ENCODE measurements around the gene SAE1. TPM values are rescaled to one million over a fixed set of nuclear protein-coding genes. Genes with fewer than 3 reads are reported as not detected.
"Not testable (repeated sequence)": the region's sequence is repeated elsewhere in the genome, so short reads cannot be mapped to it uniquely, and the experiment has no call there.

The SAE1 gene
- total RNA-seq = 96.2 TPM

DNA sequence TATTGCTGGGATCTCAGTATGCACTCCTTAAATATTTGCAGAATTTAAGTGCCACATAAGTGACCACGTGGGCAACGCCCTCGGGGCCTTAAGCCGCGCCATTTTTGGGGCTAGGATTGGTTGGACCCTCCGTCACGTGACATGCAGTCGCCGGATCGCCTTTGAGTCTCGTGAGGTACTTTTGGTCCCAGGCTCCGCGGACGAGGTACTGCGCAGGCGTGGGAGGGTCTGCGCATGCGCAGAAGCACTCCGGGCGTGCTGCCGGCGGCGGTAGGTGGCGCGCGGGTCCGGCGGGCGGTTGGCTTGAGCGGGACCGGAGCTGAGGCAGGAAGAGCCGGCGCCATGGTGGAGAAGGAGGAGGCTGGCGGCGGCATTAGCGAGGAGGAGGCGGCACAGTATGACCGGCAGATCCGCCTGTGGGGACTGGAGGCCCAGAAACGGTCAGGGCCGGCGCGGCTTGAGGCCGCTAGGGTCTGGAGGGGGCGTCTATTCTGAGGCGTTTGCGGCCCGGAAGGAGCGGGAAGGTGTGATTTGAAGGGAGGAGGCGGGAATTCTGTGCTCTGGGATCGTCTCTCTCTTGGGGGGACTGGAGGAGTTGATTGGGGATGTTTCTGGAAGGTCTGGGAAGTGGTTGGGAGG, at the start of gene SAE1:
TSS of gene SAE1 (plus strand) at position 247 of the 639 bp plus-strand sequence. CDS start at position 343, 96 bp downstream.
- no peak for FAIRE-seq
- DNase-seq (ENCODE audit: low spot score in 2 of 2) = peak; percentile 87 to 96

DNA sequence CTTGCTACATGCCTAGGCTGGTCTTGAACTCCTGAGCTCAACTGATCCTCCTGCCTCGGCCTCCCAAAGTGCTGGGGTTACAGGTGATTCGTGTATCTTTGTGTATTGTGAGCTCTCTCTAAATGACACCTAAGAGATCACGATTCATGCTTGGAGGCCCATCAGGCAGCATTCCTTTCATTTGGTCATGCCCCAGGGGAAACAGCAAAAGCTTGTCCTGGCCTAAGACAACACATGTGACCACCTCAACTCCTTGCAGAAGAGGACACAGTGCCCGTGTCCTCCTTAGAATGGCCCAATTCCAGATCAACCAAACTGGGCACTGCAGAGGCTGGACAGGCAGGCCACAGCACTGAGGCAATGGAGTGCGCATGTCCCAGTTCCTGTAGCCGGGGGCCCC, 49.5 kb upstream of the SAE1 start:
- no peak for DNase-seq (ENCODE audit: low spot score in 2 of 2)
- FAIRE-seq = no peak

DNA sequence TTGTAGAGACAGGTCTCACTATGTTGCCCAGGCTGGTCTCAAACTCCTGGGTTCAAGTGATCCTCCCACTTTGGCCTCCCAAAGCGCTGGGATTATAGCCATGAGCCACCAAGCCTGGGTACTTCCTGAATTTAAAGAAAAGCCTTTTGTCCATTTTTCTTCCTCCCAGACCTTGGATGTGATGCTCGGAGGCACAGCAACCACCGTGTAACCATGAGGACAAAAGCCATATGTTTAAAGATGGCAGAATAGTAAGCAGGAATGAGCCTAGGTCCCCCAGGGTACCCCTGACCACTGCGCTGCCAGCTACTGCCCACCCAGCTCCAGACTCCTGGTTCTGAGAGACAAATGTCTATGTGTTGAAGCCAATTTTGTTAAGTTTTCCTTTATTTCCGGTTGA, 48.1 kb upstream of the SAE1 start:
- no peak for DNase-seq (ENCODE audit: low spot score in 2 of 2)
- no peak for FAIRE-seq

DNA sequence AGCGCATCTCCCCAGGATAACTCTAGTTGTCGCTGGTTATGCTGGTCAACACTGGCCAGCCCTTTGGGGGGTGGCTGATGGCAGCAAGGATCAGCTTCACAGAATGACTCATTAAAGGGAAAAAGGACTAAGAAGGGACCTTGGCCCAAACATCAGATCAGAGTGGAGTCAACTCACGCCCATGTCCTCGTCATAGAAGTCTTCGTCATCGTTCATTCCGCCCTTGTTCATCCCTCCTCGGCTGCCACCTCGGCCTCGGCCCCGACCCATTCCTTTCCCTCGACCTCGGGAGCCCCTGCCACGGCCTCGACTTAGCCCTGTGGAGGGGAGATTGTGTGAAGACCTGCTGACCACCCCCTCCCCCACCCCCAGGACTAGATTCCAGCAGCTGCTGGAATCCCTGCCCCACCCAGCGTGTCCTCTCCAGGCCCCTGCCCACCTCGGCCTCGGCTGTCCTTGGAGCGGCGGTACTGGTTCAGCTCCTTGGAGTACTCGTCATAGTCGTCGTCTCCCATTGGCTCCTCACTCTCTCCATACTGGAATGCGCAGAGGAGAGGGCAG, 45.7 kb upstream of the SAE1 start:
- DNase-seq (ENCODE audit: low spot score in 2 of 2) (no peak), FAIRE-seq (no peak)

DNA sequence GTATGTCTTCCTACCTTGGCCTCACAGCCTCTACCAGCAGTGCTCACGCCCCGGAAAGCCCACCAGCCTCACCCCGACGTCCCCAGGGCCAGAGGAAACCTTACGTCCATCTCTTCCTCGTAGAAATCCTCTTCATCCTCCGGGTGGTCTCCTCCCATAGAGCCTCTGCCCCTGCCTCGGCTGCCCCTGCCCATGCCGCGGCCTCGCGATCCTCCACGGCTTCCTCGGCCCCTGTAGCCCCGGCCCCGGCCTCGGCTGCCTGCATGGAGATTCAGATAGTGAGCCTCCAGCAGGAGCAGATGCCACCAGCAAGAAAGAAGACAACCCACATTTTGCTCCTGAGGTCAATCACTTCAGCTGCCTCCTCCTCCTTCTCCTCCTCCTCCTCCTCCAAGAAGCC, 44.4 kb upstream of the SAE1 start:
- FAIRE-seq = no peak
- no peak for DNase-seq (ENCODE audit: low spot score in 2 of 2)

DNA sequence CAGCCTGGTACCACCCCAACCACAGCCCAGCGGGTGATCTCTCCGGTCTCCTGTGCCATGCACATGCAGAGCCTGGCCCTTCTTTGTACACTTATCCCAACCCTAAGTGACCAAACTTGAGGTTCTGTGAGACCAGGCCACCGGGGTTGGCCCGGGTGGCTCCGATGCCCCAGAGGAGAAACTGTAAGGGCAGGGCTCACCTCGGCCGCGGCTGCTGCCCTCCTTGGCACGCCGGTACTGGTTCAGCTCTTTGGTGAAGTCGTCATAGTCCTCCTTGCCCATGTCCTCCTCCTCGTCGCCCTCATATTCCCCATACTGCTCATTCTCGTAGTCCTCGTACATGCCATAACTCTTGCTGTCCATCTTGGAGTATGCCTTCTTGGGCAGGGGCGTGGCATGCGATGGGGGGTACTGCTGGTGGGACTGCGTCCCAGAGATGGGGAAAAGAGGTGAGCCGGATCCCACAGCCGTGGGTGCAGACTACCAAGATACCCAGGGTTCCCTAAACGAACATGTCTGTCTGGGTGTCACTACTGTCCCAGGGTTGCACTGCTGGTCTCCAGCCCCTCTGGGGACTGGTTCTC, 40.8 kb upstream of the SAE1 start:
- FAIRE-seq (no peak), DNase-seq (ENCODE audit: low spot score in 2 of 2) (no peak)

DNA sequence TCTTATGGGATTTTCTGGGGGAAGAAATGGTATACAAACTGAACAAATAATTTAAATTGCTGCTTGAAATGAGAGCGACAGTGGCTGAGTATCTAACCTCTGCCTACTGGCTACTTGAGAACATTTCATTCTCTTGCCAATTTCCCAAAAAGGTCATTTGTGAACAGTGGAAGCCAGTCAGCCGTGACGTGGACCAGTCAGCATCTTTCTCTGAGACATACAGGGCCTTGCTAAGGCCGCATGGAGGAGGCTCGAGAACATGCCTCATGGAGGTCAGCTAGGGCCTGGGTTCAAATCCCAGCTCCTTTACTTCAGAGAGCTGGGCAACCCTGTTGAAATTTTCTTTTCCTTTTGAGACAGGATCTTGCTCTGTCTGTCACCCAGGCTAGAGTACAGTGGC, 37.4 kb upstream of the SAE1 start:
- DNase-seq (ENCODE audit: low spot score in 2 of 2) (no peak), FAIRE-seq (no peak)

DNA sequence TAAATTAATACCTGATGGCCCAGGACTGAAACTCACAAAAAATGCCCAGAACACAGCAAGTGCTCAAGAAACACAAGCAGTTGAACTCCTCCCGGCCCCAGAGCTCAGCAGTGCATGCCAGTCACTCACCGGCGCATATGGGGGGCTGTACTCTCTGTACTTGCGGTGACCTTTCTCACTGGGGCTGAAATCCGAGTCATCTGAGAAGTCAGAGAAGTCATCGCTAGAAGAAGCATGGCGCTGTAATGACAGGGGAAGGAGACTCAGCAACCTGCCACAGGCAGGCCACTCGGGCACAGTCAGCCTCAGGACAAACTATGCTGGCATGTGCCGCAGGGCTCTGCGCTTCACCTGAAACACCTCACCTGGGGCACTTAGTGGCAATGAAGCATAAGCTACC, 36.8 kb upstream of the SAE1 start:
- no peak for DNase-seq (ENCODE audit: low spot score in 2 of 2)
- FAIRE-seq = no peak

DNA sequence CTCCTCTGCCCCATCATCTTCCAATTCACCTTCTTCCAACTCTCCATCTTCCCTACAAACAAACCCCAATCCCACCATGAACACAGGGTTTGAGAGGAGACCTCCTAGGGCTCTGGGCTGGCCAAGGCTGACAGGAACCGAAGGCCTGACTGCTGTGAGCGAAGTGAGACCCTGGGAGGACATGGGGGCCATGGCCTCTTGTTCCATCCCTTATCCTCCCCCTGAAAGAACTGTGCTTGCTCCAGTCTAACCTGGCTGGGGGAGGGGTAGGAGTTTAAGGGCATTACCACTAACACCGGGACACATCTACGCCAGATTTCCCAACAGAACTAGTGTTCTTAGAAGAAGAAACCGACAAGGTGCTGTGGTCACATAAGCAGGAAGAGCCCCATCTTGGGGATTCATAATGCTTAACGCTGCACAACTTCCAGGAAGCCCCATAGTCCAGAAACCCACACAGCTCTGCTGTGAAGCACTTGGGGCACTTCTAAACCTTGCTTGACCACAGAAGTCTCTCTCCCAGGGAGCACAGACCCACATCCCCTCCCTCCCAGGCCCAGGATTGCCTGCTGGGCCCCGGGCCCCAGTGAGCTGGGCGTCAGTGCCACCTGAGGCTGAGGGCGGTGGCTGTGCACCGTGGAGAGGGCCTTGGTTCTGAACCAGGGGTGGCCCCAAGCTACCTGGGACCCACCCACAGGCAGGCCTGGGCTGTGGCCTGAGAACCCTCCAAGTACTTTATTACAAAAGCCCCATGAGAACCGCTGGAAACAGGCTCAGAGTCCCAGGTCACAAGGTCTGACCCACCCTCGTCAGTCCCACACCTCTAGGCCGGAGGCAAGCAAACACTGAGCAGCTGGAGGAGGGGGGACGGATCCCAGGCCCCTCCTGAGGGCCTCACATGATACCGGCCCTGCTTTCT, 35.8 kb upstream of the SAE1 start:
- no peak for DNase-seq (ENCODE audit: low spot score in 2 of 2)

DNA sequence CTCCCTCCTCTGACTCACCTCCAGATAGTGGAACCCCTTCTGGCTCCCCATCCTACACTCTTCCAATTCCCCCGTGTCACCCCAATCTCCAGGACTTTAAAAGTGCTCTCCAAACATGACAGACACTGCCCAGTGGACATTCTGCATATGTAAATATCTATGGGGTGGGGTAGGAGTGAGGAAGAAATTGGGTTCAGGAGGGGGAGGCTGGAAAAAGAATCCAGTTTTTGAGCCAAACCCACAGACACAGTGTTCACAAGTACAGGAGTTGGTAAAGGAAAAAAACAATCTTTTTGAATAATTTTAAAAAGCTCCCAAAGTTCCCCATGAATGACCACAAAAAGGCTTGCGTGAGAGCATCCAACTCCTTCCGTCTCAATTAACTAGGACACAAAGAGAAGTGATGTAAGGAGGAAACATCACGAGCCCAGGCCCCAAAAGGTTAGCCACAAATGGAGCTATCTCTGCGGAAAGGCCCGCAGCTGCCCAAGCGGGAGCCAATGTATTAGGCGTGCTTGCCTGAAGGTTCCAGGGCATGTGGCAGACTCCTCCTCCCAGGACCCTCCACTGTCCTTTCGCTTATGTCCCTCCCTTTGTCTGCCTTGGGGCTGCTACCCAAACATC, 35.0 kb upstream of the SAE1 start:
- DNase-seq (ENCODE audit: low spot score in 2 of 2) (no peak), FAIRE-seq (no peak)

More for the DNA sequence above, 35.8 kb upstream of the SAE1 start:
- FAIRE-seq = no peak

DNA sequence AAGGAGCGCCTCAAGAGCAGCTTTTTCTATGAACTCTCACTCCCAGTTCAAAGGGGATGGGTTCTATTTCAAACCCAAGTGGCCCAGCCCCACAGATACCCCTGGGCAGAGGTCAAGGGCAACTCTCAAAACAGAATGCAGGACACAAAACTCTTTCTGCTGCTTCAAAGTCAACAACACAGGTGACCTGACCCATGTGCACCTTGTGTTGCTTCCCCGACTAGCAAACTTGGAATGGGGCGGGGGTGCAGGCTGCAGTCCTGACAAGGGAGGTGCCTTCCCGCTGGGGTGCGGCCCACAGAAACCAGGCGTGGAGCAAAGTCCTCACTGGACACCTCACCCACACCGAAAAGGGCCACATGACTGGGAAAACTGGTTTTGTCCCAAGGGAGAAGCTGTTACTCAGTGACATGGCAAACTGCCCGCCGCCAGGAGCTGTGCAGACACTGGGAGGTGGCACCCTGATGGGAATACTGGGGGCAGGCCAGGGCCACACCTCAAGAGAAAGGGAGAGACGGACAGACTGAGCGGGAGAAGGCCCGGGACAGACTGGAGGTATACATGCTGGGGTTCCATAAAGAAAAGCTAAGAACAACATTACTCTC, 34.4 kb upstream of the SAE1 start:
- FAIRE-seq = no peak
- no peak for DNase-seq (ENCODE audit: low spot score in 2 of 2)

DNA sequence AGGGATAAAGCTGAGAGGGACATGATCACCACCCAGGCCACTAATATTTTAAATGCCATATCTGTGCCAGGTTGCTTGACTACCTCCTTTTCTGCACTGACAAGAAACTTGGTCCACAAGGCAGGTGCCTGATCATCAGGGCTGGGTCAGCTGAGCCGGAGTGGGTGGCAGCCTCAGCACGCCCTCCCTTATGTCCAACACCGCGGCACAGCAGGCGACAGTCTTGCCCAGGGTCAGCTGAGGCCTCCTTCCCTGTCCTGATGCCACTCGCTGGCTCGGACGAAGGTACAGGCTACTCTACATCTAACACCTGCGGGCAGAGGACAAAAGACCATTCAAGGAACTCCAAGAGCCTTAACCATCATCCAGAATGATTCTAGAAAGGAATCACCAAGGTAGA, 33.9 kb upstream of the SAE1 start:
- FAIRE-seq (no peak), DNase-seq (ENCODE audit: low spot score in 2 of 2) (no peak)

DNA sequence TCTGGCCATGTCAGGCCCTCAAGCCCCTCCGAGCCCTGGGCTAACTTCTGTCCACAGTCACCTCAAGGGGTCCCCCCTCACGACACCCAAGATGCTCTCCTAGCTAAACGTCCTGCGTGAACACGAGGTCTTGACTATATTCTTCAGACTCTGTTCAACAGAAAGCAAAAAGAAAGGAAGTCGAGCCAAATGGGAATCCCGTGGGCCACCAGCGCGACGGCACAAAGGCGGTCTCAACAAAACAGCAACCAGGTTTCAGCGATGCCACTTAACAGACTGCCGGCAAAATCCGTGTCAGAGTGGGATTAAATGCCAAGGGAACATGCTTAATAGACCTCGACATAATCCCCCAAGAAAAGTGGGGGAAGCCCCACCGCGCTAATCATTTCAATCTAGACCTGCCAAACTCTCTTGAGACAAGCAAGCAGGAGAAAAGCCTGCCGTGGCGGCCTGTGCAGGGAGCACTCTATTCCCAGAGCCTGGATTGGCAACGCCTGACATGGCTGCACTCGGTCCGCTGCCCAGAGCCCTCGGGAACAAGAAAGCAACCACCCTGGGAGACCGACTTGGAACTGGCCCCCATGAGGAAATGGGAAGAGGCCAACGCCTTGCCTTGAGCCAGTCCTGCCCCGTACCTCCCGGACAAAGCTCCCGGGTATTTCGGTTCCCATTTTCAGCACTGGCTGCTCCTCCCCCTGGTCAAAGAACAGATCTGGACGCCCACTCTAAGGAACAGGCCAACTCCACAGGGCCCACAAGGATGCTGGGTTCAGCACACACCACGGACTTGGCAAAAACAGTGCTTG, 33.0 kb upstream of the SAE1 start:
- FAIRE-seq = no peak

DNA sequence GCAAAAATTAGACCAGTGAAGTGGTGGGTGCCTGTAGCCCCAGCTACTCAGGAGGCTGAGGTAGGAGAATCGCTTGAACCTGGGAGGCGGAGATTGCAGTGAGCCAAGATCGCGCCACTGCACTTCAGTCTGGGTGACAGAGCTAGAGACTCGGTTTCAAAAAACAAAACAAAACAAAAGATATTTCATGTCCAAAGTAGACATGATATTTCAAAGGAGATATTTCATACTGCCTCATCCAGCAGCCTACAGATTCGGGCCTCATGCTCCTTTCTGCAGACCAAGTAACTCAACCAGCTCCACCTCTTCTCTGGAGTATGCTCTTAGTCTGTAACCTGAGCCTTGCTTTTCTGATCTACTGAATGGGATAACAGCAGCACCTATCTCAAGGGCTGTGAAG, 32.0 kb upstream of the SAE1 start:
- DNase-seq (ENCODE audit: low spot score in 2 of 2) (no peak), FAIRE-seq (no peak)

More for the DNA sequence above, 33.0 kb upstream of the SAE1 start:
- no peak for DNase-seq (ENCODE audit: low spot score in 2 of 2)

DNA sequence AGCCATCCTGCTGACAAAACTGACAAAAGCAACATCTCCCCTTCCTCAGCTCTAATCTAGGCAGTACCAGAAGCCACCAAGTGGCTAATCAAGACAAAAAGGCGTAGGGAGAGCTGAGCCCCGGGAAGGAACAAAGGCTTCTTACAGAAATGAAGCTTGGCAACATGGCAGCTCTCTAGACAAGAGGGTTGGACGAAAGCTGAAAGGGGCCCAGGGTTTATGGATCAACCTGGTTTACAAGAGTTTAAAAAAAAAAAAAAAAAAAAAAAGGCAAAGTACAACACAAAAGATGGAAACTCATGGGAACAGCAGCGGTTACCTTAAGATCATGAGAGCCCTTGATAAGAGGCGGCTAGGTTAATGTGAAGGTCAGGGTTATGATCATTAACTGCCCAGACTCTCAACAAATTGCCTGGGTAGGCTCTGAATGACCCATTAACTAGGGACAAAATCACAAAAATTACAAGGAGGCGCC, 31.0 kb upstream of the SAE1 start:
- FAIRE-seq = no peak
- no peak for DNase-seq (ENCODE audit: low spot score in 2 of 2)

DNA sequence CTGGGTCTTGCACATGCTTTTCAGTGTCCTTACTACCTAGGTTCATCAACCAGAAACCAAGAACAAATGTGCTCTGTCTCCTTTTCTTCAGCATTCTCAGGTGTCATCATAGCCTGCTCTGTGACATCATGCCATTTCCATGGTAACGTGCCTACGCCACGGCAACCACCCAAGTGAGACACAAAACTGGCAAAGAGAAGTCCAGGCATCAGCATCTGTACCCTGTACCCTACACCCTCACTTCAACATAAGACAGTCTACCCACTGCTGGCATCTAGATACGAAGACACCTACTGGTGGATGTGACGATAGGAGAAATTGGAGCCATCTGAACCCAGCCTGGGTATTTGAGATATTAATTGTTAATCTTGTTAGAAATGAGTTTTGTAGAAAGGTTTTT, 30.3 kb upstream of the SAE1 start:
- FAIRE-seq = no peak

DNA sequence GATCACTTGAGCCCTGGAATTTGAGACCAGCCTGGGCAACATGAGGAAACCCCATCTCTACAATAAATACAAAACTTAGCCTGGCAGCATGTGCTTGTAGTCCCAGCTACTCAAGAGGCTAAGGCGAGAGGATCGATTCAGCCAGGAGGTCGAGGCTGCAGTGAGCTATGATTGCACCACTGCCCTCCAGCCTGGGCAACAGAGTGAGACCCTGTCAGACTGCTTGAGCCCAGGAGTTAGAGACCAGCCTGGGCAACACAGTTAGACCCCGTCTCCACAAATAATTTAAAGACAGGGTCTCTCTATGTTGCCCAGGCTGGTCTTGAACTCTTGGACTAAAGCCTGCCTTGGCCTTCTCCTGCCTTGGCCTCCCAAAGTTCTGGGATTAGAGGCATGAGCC, 29.5 kb upstream of the SAE1 start:
- not testable (repeated sequence) for FAIRE-seq

More for the DNA sequence above, 30.3 kb upstream of the SAE1 start:
- DNase-seq (ENCODE audit: low spot score in 2 of 2) = no peak

DNA sequence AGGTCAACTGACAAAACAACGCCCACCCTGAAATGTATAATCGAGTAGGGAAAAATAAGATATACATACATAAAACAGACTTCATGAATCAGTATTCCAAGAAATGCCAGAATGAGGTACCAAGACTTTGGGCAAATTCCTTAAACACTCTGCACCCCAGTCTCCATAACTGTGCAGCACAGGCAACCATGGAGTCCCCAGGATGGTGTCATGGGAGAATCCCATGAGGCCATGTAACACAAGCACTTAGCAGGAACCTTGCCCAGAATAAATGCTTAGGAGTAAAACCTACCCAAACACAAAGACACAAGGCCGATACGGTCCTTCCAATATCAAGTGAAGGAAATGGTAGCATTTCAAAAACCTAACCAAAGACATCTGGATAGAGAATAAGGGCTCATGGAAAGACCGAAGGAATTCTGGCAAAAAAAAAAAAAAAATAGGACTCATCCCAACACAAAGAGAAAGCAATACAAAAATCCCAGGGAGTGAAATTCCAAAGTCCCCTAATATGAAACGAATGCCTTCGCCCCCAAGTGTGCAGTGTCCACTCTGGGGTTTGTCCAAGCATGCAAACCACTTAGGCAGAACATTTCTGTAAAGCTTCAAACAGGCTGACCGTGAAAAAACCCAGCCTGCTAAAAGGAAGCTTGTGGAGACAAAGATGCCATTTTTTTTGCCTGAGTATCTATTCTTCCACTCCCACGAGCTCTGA, 28.1 kb upstream of the SAE1 start:
- no peak for FAIRE-seq
- DNase-seq (ENCODE audit: low spot score in 2 of 2) = no peak

More for the DNA sequence above, 29.5 kb upstream of the SAE1 start:
- DNase-seq (ENCODE audit: low spot score in 2 of 2) = not testable (repeated sequence)

DNA sequence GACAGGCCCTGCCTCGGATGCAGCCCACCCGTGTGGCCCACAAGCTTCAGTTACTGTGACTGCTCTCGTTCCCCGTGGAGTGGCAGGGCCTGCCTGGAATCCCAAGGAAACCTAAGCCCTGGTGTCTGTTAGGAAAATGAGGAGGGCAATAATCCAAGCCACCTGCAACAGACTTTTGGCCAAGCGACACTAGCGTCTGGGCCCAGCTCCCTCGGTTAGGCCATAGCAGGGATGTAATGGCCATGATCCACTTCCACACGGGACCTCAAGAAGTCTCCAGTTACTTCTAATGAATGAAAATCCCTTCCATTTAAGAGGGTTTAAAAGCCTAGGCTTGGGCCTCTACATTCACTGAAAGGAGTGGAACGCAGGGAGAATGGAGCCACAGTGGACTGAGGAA, 26.0 kb upstream of the SAE1 start:
- FAIRE-seq = no peak
- DNase-seq (ENCODE audit: low spot score in 2 of 2) = no peak
